ENCODE results near the gene KLHL40.

The KLHL40 gene

GRCh38 chr3:42668793-42669217 is 16.5 kb upstream of the KLHL40 start:
- DNase-seq (ENCODE audit: low read depth) = no peak

GRCh38 chr3:42670051-42670576 is 15.2 kb upstream of the KLHL40 start:
- DNase-seq (ENCODE audit: low read depth) = no peak

- DNase-seq (ENCODE audit: low read depth) = no peak
Observed at GRCh38 chr3:42670670-42671069, 14.7 kb upstream of the KLHL40 start.

- no peak for DNase-seq (ENCODE audit: low read depth)
Observed at GRCh38 chr3:42672515-42672914, 12.8 kb upstream of the KLHL40 start.

- no peak for DNase-seq (ENCODE audit: low read depth)
Observed at GRCh38 chr3:42673082-42673481, 12.3 kb upstream of the KLHL40 start.

- no peak for DNase-seq (ENCODE audit: low read depth)
Observed at GRCh38 chr3:42674146-42674545, 11.2 kb upstream of the KLHL40 start.

- no peak for DNase-seq (ENCODE audit: low read depth)
Observed at GRCh38 chr3:42675909-42676308, 9.4 kb upstream of the KLHL40 start.

- DNase-seq (ENCODE audit: low read depth) = no peak
Observed at GRCh38 chr3:42678447-42678846, 6.9 kb upstream of the KLHL40 start.

- DNase-seq (ENCODE audit: low read depth) = no peak
Observed at GRCh38 chr3:42680271-42680670, 5.1 kb upstream of the KLHL40 start.

GRCh38 chr3:42680806-42681205 is 4.5 kb upstream of the KLHL40 start:
- no peak for DNase-seq (ENCODE audit: low read depth)

GRCh38 chr3:42681361-42682038 is 3.8 kb upstream of the KLHL40 start:
- DNase-seq (ENCODE audit: low read depth) = no peak

- DNase-seq (ENCODE audit: low read depth) = no peak
Observed at GRCh38 chr3:42682301-42683070, 2.9 kb upstream of the KLHL40 start.

GRCh38 chr3:42683875-42684598 is 1.3 kb upstream of the KLHL40 start:
- DNase-seq (ENCODE audit: low read depth) = no peak

GRCh38 chr3:42684632-42685362 is 540 bp upstream of the KLHL40 start:
- no peak for DNase-seq (ENCODE audit: low read depth)

GRCh38 chr3:42685891-42686820 is 819 bp downstream of the KLHL40 start:
- no peak for DNase-seq (ENCODE audit: low read depth)

- no peak for DNase-seq (ENCODE audit: low read depth)
Observed at GRCh38 chr3:42686832-42687650, 1.7 kb downstream of the KLHL40 start.

- DNase-seq (ENCODE audit: low read depth) = no peak
Observed at GRCh38 chr3:42688016-42688415, 2.7 kb downstream of the KLHL40 start.

GRCh38 chr3:42688487-42689420 is 3.4 kb downstream of the KLHL40 start:
- DNase-seq (ENCODE audit: low read depth) = no peak
